Esophagus squamous epithelium (tissue), 5 donors: ENCODE results near the gene SLC4A1. TPM values are rescaled to one million over a fixed set of nuclear protein-coding genes. Genes with fewer than 3 reads are reported as not detected.

ENCODE experiments used
- DNase-seq: peaks from one replicate; lab custom pipeline; 2025; lab: John Stamatoyannopoulos, UW
- H3K27ac ChIP-seq, 4 donors: fragments of 200-600 bp; sonication (generic); one replicate each; pipeline ENCODE4 v1.5.1; 2016 to 2019; ENCODE audit warnings: mild to moderate bottlenecking in 1 of 4
- H3K27me3 ChIP-seq, 4 donors: fragments of 200-600 bp; sonication (generic); 1 replicate in 3 of 4; 2 replicates in 1 of 4; pipeline versions ENCODE4 v1.5.1 to v1.6.0; 2017 to 2021; ENCODE audit warnings: antibody characterized with exemption in 1 of 4
- H3K36me3 ChIP-seq, 3 donors: fragments of 200-600 bp; sonication (generic); one replicate each; pipeline ENCODE4 v1.5.1; 2016 to 2019
- H3K4me1 ChIP-seq, 3 donors: fragments of 200-600 bp; sonication (generic); one replicate each; pipeline ENCODE4 v1.5.1; 2017 to 2019
- H3K4me3 ChIP-seq, 4 donors: fragments of 200-600 bp; sonication (generic); 1 replicate in 3 of 4; 2 replicates in 1 of 4; pipeline ENCODE4 v1.5.1; 2016 to 2019; ENCODE audit warnings: mild to moderate bottlenecking in 2 of 4, moderate library complexity in 1 of 4
- H3K9me3 ChIP-seq, 3 donors: fragments of 200-600 bp; sonication (generic); one replicate each; pipeline ENCODE4 v1.5.1; 2016 to 2019
- POLR2A ChIP-seq, 4 donors: fragments of 450-650 bp; IDR thresholded peaks; one replicate each; pipeline ENCODE4 v1.6.1; 2017; ENCODE audit warnings: antibody characterized with exemption in 4 of 4, mild to moderate bottlenecking in 4 of 4, moderate library complexity in 3 of 4
- WGBS, 2 donors: methylation state at CpG; one replicate each; pipeline ENCODE4 v1.1.5; 2018; 5-methylcytosine and 5-hydroxymethylcytosine counted together
- intact Hi-C: fragments of 100-400 bp; cut with DNase I; formaldehyde crosslinking; loops from one replicate; pipeline ENCODE4 v1.15.0; 2022
- total RNA-seq, 4 donors: library from RNA; depleted of rRNA; stranded (reverse); fragments of >200 nt; gene quantifications; one replicate each; pipeline ENCODE4 v1.1.0, GENCODE V29; 2016
- TF ChIP-seq, protein P1 (sequence below), 6 experiments: fragments of 450-650 bp in 4 of 6; fragments of 200-600 bp in 2 of 6; sonication (generic) in 2 of 6; IDR thresholded peaks; one replicate each; pipeline ENCODE4 v1.5.1; 2016 to 2019; ENCODE audit warnings: antibody characterized with exemption in 6 of 6, mild to moderate bottlenecking in 4 of 6, moderate library complexity in 4 of 6
- donor health status: DM: yes; HTN: yes; CAD: no.

Gene SLC4A1
- total RNA-seq, 4 donors from 2014 or later = not detected

DNA sequence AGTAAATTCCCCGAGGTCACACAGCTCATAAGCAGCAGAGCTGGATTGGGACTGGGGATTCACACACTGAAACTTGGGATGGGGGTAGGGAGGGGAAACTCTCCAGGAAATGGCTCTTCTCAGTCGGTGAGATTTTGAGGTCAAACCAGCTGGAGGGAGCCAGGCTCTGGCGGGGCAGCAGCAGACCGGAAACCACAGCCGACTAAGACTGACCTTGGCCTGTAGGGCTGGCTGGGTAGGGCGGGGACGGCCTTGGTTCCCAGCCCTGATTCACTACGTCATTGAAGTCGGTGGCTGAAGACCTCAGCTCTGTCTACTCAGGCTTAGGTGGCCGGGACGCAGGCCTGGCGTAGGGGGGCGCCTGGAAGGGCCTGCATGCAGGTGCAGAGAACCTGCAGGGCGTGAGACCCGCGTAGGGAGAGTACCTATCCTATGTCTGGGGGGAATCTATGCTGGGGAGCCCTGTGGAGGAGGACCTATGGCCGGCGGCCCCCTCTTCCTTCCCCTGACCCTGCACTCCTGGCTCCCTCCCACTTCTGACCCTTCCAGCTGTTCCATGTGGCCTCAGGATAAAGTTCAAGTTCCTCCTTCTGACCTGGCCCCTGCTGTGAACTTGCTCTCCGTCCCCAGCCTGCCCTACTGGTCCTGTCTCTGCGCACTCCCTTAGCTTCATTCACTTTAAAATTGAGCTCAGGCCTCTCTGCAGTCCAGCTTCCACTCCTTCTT lies 11.9 kb upstream of the SLC4A1 start:
- TF ChIP-seq, protein P1, sequence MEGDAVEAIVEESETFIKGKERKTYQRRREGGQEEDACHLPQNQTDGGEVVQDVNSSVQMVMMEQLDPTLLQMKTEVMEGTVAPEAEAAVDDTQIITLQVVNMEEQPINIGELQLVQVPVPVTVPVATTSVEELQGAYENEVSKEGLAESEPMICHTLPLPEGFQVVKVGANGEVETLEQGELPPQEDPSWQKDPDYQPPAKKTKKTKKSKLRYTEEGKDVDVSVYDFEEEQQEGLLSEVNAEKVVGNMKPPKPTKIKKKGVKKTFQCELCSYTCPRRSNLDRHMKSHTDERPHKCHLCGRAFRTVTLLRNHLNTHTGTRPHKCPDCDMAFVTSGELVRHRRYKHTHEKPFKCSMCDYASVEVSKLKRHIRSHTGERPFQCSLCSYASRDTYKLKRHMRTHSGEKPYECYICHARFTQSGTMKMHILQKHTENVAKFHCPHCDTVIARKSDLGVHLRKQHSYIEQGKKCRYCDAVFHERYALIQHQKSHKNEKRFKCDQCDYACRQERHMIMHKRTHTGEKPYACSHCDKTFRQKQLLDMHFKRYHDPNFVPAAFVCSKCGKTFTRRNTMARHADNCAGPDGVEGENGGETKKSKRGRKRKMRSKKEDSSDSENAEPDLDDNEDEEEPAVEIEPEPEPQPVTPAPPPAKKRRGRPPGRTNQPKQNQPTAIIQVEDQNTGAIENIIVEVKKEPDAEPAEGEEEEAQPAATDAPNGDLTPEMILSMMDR (IDR thresholded peaks at IDR 0.05) = no peak
- no peak for TF ChIP-seq POLR2A (IDR thresholded peaks at IDR 0.05)
- Histone ChIP-seq H3K4me3 (no peak overlapping the region), H3K27me3 (no peaks in the 10 kb centered on the region), H3K36me3 (no peaks in the 10 kb centered on the region), H3K4me1 (peaks cover 6 to 17% (median 14%) of the 10 kb centered on the region in 3 donors), H3K27ac (peak overlapping the region in 3 of 4 donors; percentile 35 to 86 (median 68)), H3K9me3 (no peaks in the 10 kb centered on the region)
- DNase-seq = no peak
- WGBS, 2 donors = 37 to 51% methylated on average over 4 to 12 of the region's 20 CpGs
- intact Hi-C loops = no loop called here

DNA sequence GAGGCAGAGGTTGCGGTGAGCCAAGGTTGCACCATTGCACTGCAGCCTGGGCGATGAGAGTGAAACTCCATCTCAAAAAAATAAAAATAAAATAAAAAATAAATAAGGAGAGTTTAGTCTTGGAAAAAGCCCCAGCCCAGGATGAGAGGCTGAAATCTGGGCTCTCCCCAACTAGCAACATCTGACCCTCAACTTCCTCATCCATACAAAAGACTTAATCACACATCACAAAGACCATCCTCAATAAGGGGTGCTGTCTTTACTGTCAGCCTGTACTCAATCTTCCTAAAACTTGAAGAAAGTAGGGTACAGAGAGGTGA lies 11.4 kb upstream of the SLC4A1 start:
- Histone ChIP-seq H3K27me3 (no peaks in the 10 kb centered on the region), H3K9me3 (no peaks in the 10 kb centered on the region), H3K27ac (peak overlapping the region in 2 of 4 donors; percentile 13 to 86), H3K4me3 (no peak overlapping the region), H3K4me1 (peaks cover 6 to 17% (median 14%) of the 10 kb centered on the region in 3 donors), H3K36me3 (no peaks in the 10 kb centered on the region)
- TF ChIP-seq POLR2A (IDR thresholded peaks at IDR 0.05) = no peak
- TF ChIP-seq, protein P1 (IDR thresholded peaks at IDR 0.05) = no peak
- DNase-seq = no peak
- intact Hi-C loops = no loop called here
- WGBS, 2 donors = 88 to 97% methylated on average over 2 of the region's 2 CpGs

DNA sequence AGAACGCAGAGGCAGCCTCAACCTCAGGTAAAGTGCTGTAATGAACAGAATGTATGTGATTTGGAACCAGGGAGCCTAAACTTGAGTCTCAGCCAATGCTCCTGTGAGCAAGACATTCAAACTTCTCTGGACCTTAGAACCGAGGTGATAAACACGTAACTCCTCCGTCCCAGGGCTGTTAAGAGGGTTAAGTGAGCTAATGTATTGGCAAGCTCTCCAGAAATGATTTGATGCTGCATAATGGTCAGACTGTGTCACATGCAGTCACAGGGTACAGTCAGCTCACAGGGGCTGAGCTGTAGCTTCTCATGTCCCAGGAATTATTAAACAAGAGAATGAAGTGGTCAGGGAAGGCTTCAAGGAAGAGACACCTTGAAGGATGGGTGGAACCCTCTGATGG lies 10.0 kb upstream of the SLC4A1 start:
- Histone ChIP-seq H3K4me1 (peaks cover 6 to 17% (median 14%) of the 10 kb centered on the region in 3 donors), H3K36me3 (no peaks in the 10 kb centered on the region), H3K4me3 (no peak overlapping the region), H3K9me3 (no peaks in the 10 kb centered on the region), H3K27me3 (no peaks in the 10 kb centered on the region), H3K27ac (no peak overlapping the region)
- 83 to 88% methylated on average over 4 of the region's 4 CpGs for WGBS, 2 donors
- intact Hi-C loops = no loop called here
- DNase-seq = no peak
- TF ChIP-seq, protein P1 (IDR thresholded peaks at IDR 0.05) = no peak
- no peak for TF ChIP-seq POLR2A (IDR thresholded peaks at IDR 0.05)

- intact Hi-C loops = no loop called here
- TF ChIP-seq, protein P1 (IDR thresholded peaks at IDR 0.05) = no peak
- TF ChIP-seq POLR2A (IDR thresholded peaks at IDR 0.05) = no peak
- Histone ChIP-seq H3K4me3 (no peak overlapping the region), H3K36me3 (no peaks in the 10 kb centered on the region), H3K27me3 (no peaks in the 10 kb centered on the region), H3K9me3 (no peaks in the 10 kb centered on the region), H3K4me1 (no peaks in the 10 kb centered on the region), H3K27ac (no peak overlapping the region)
- WGBS, 2 donors = 83 to 90% methylated on average over 5 of the region's 5 CpGs
- no peak for DNase-seq
Measured at GRCh38 chr17:44273607-44274006, 5.7 kb upstream of the SLC4A1 start.

- no peaks in the 10 kb centered on the region for H3K9me3 ChIP-seq
- no peak overlapping the region for H3K4me3 ChIP-seq
- no peak for DNase-seq
- no peaks in the 10 kb centered on the region for H3K36me3 ChIP-seq
- no peaks in the 10 kb centered on the region for H3K27me3 ChIP-seq
- TF ChIP-seq, protein P1 (IDR thresholded peaks at IDR 0.05) = no peak
- H3K4me1 ChIP-seq = no peaks in the 10 kb centered on the region
- intact Hi-C loops = no loop called here
- WGBS, 2 donors = 61 to 86% methylated on average over 3 of the region's 6 CpGs
- H3K27ac ChIP-seq = no peak overlapping the region
Measured at GRCh38 chr17:44272954-44273353, 5.0 kb upstream of the SLC4A1 start.
